HFF-Myc (cell line): ENCODE results near the gene ZNF134.

Experiments used
- DNase-seq: peaks from one replicate; pipeline ENCODE4 v3.0.0-alpha.2; 2011; ENCODE audit warnings: low read depth; ENCODE audit errors: extremely low read depth
- H3K4me3 ChIP-seq: replicated peaks from 2 replicates; pipeline ENCODE4 v1.5.1; 2011; ENCODE audit warnings: low read depth, mild to moderate bottlenecking, control low read depth, low read length
- CTCF ChIP-seq: IDR thresholded peaks from 2 replicates; pipeline ENCODE4 v1.5.1; 2012; ENCODE audit warnings: mild to moderate bottlenecking, low read depth, low read length, control low read depth; ENCODE audit errors: missing control alignments

ZNF134 gene

GRCh38 chr19:57613941-57614743 lies at the start of gene ZNF134:
TSS of gene ZNF134 (plus strand) at chr19:57614242. CDS start at chr19:57619469, 5,227 bp downstream.
- peak within 1 kb of the TSS; percentile 87 for H3K4me3 ChIP-seq
- peak; percentile 65 for DNase-seq
- TF ChIP-seq CTCF: peak; percentile 12

- TF ChIP-seq CTCF: no peak
- DNase-seq: no peak
- no peak overlapping the region for H3K4me3 ChIP-seq
Measured at GRCh38 chr19:57566396-57567265, 47.4 kb upstream of the ZNF134 start.

GRCh38 chr19:57570707-57571106 lies 43.3 kb upstream of the ZNF134 start:
- no peak for DNase-seq
- H3K4me3 ChIP-seq: no peak overlapping the region

GRCh38 chr19:57572415-57572947 lies 41.6 kb upstream of the ZNF134 start:
- DNase-seq: no peak
- no peak for TF ChIP-seq CTCF
- H3K4me3 ChIP-seq: no peak overlapping the region

More at GRCh38 chr19:57570707-57571106, 43.3 kb upstream of the ZNF134 start:
- no peak for TF ChIP-seq CTCF

- DNase-seq: no peak
- no peak overlapping the region for H3K4me3 ChIP-seq
- no peak for TF ChIP-seq CTCF
Measured at GRCh38 chr19:57576661-57577060, 37.4 kb upstream of the ZNF134 start.

- no peak for TF ChIP-seq CTCF
- peak within 1 kb of the TSS; percentile 87 for H3K4me3 ChIP-seq
- DNase-seq: peak; percentile 97
Measured at GRCh38 chr19:57578487-57579205, 35.4 kb upstream of the ZNF134 start, which contains the start of gene ZNF416. TSS of gene ZNF416 (minus strand) at chr19:57578911. CDS start at chr19:57578704, 207 bp downstream.
